Epithelial cell of proximal tubule (primary cell): ENCODE data around the gene MTTP. TPM values are rescaled to one million over a fixed set of nuclear protein-coding genes. Genes with fewer than 3 reads are reported as not detected.
A peak's percentile ranks its signal among the peaks of the same experiment; 100 is the strongest.

ENCODE experiments used
- DNase-seq: peaks from one replicate; pipeline ENCODE4 v3.0.0-alpha.2; 2011; ENCODE audit warnings: low read depth
- H3K4me3 ChIP-seq: 2 replicates; pipeline ENCODE4 v1.5.1; 2011; ENCODE audit warnings: low read depth, mild to moderate bottlenecking, low read length
- CTCF ChIP-seq: conservative IDR thresholded peaks from 2 replicates; pipeline ENCODE4 v1.5.1; 2012; ENCODE audit warnings: low read depth, mild to moderate bottlenecking, low read length
- total RNA-seq: library from RNA; depleted of rRNA; stranded (reverse); fragments of >200 nt; gene quantifications from 2 replicates; pipeline ENCODE4 v1.2.3, GENCODE V29; 2015

Gene MTTP
- total RNA-seq, 1 donor from 2014 or later = not detected

DNA sequence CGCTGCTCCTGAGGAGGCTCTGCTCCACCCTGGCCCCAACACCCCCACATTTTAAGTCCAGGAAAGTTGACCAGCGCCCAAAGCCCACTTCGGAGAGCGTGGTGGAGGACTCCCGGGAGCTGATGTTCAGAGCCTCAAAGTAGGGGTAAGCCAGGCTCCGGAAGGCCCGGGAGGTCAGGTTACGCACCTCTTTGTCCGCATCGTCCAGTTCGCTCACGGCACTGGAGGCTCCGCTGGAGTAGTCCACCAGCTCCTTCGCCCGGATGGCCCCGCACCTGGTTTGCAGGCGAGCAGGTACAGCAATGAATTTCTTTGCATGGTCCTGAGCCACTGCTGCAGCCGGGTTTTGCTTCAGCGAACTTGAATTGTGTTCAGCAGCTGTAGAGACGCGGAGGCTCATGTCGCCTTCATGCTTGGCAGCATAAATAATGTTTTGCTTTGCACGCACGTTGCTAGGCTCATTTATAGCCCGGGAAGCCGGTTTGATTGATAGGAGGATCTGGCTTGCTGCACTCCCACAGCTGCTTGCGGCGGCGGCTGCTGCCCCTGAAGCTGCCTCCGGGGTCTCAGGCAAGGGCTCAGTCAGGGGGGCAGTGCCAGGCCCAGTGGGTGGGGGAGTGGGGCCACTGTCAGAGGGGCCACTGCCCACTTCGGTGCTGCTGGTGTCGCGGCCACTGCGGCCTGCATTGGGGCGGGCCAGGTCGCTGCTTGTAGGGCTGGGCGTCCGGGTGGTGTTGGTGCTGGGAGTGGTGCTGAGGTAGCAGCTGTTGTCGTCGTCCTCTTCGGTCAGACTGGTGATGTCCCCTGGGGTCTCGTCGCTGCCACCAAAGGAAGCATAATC is 78.2 kb downstream of the MTTP start:
- no peak for TF ChIP-seq CTCF
- peak overlapping the region; percentile 38 for H3K4me3 ChIP-seq
- no peak for DNase-seq

DNA sequence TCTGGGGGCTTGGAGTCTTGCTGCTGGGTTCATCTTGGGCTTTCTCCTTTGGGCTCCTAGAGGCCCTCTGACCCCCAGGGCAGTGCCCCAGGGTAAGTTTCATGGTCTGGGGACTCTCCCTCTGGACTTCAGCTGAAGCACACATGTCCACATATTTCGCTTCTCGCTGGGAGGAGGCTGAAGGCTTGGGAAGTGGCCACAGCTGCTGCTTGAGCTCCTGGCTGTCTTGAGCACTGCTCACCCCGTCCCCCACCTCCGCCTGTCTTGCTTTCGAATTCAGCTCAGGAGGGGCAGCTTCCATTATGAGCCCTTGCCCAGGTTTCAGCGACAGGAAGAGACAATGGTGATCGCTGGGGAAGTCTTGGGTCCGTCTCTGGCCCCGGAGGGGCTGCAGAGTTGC is 79.3 kb downstream of the MTTP start:
- no peak for DNase-seq
- H3K4me3 ChIP-seq = no peak overlapping the region
- no peak for TF ChIP-seq CTCF

GRCh38 chr4:99654361-99654761 is 79.7 kb downstream of the MTTP start:
- TF ChIP-seq CTCF = no peak
- no peak for DNase-seq
- H3K4me3 ChIP-seq = no peak overlapping the region

DNA sequence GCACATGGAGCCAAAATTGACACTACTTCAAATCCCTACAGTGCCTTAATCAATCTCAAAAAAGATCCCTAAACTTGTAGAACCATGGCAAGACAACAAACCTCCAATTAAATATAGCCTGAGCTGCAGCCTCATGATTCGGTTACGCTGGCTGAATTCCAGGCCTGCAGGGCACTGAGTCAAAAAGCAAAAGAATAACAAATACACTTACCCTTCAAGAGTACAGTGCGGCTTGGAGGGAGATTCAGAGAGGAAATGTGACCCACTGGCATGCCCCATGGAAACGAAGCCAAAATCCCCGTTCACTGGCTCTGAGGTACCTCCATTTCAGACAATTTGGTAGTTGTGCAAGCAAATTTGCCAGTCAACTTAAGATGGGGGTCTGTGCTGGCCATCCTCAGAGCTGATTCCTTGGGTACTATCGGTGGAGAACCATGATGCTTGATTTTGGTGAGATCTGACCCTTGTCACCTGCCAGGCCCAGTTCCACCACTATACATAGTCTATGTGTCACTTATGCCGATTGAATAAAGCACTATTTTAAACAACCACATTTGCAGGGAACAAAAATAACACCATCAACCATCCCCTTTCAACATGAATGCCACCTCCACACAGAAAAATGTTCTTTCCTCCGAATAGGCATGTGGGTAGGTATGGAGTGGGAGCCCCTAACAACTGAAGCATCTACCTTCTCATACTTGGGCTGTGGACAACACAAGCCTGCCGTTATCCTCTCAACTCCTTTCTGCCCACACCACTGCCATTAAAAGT is 80.9 kb downstream of the MTTP start:
- DNase-seq = no peak
- H3K4me3 ChIP-seq = no peak overlapping the region
- no peak for TF ChIP-seq CTCF

GRCh38 chr4:99657798-99658197 is 83.2 kb downstream of the MTTP start, which contains the start of gene C4orf54:
Gene C4orf54, minus strand, starts transcription at chr4:99657828. Its CDS starts 3,180 bp downstream, at chr4:99654648.
- TF ChIP-seq CTCF = no peak
- H3K4me3 ChIP-seq = no peak within 1 kb of the TSS
- no peak for DNase-seq

DNA sequence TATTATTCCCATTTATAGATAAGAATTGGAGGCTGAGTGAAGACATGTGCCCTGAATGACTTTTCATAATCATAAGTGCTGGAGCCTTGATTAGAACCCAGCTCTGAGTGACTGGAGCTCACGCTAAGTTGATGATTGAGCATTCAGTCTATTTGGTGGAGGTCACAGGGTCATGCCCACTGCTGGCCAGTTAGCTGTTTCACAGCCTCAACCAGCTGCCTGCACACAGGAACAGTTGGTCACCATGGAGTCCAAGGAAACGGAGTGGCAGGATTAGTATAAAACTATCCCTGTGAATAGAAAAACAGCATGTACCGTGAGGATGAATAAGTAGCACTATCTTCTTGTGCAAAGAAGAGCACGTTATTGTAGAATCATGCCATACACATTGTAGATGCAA is 84.0 kb downstream of the MTTP start:
- no peak for TF ChIP-seq CTCF

More for the DNA sequence above, 84.0 kb downstream of the MTTP start:
- H3K4me3 ChIP-seq = no peak overlapping the region
- no peak for DNase-seq
